HG03025 (cell line): Measurements from ENCODE around the gene STIL.

Experiments used
- ATAC-seq: cut with Tn5 transposase; IDR thresholded peaks from one replicate; pipeline ENCODE4 v1.9.1; 2021; ENCODE audit warnings: mild to moderate bottlenecking, moderate library complexity; ENCODE audit not compliant: unreplicated experiment, low FRiP score

The STIL gene

GRCh38 chr1:47238935-47239592, 74.9 kb downstream of the STIL start:
- no peak for ATAC-seq

- no peak for ATAC-seq
Observed at GRCh38 chr1:47235806-47236205, 78.1 kb downstream of the STIL start.

- no peak for ATAC-seq
Observed at GRCh38 chr1:47235241-47235681, 78.7 kb downstream of the STIL start.

GRCh38 chr1:47233186-47233585, 80.8 kb downstream of the STIL start:
- ATAC-seq = no peak

- ATAC-seq = no peak
Observed at GRCh38 chr1:47232187-47232874, 81.6 kb downstream of the STIL start, which contains the start of gene TAL1. TAL1 (minus strand) TSS chr1:47232225; CDS start chr1:47225888, 6,337 bp downstream.

GRCh38 chr1:47231301-47232186, 82.4 kb downstream of the STIL start:
- ATAC-seq = no peak

GRCh38 chr1:47230692-47231300, 83.2 kb downstream of the STIL start:
- no peak for ATAC-seq

GRCh38 chr1:47229886-47230691, 83.9 kb downstream of the STIL start:
- ATAC-seq = no peak

GRCh38 chr1:47229031-47229885, 84.7 kb downstream of the STIL start:
- ATAC-seq = no peak

GRCh38 chr1:47228644-47229030, 85.3 kb downstream of the STIL start:
- ATAC-seq = no peak

GRCh38 chr1:47227341-47228232, 86.4 kb downstream of the STIL start:
- no peak for ATAC-seq

- ATAC-seq = no peak
Observed at GRCh38 chr1:47226839-47227215, 87.1 kb downstream of the STIL start.

GRCh38 chr1:47226121-47226838, 87.7 kb downstream of the STIL start:
- ATAC-seq = no peak

GRCh38 chr1:47225430-47226100, 88.4 kb downstream of the STIL start:
- ATAC-seq = no peak

GRCh38 chr1:47224676-47225399, 89.1 kb downstream of the STIL start:
- ATAC-seq = no peak
